Choroid plexus epithelial cell (primary cell): ENCODE data around the gene PRKRIP1.

Experiments
- DNase-seq: peaks from one replicate; pipeline ENCODE4 v3.0.0-alpha.2; 2010; ENCODE audit warnings: low read depth
- H3K4me3 ChIP-seq: 2 replicates; pipeline ENCODE4 v1.5.1; 2011; ENCODE audit warnings: low read depth, mild to moderate bottlenecking, control low read depth, low read length, moderate library complexity
- CTCF ChIP-seq: conservative IDR thresholded peaks from 2 replicates; pipeline ENCODE4 v1.5.1; 2011; ENCODE audit warnings: low read depth, mild to moderate bottlenecking, control low read depth, inconsistent platforms, low read length, moderate library complexity

The PRKRIP1 gene

GRCh38 chr7:102387064-102387463 lies 9.1 kb upstream of the PRKRIP1 start:
- no peak for TF ChIP-seq CTCF
- DNase-seq: no peak

GRCh38 chr7:102389810-102390209 lies 6.4 kb upstream of the PRKRIP1 start:
- TF ChIP-seq CTCF: no peak
- DNase-seq: no peak
- H3K4me3 ChIP-seq: no peak overlapping the region

More at GRCh38 chr7:102387064-102387463, 9.1 kb upstream of the PRKRIP1 start:
- no peak overlapping the region for H3K4me3 ChIP-seq

GRCh38 chr7:102390697-102391484 lies 5.3 kb upstream of the PRKRIP1 start:
- TF ChIP-seq CTCF: peak; percentile 92
- peak; percentile 77 for DNase-seq
- no peak overlapping the region for H3K4me3 ChIP-seq

GRCh38 chr7:102392330-102392729 lies 3.8 kb upstream of the PRKRIP1 start:
- DNase-seq: no peak
- no peak overlapping the region for H3K4me3 ChIP-seq
- TF ChIP-seq CTCF: no peak

GRCh38 chr7:102393467-102393866 lies 2.7 kb upstream of the PRKRIP1 start:
- DNase-seq: peak; percentile 8
- TF ChIP-seq CTCF: no peak

GRCh38 chr7:102395592-102395872 lies 631 bp upstream of the PRKRIP1 start:
- H3K4me3 ChIP-seq: peak overlapping the region; percentile 94
- DNase-seq: peak; percentile 40
- no peak for TF ChIP-seq CTCF

More at GRCh38 chr7:102393467-102393866, 2.7 kb upstream of the PRKRIP1 start:
- no peak overlapping the region for H3K4me3 ChIP-seq

GRCh38 chr7:102396710-102397019 lies 502 bp downstream of the PRKRIP1 start:
- no peak for DNase-seq
- peak overlapping the region; percentile 94 for H3K4me3 ChIP-seq
- TF ChIP-seq CTCF: no peak
